ENCODE results near the gene PPP1R9A.

The PPP1R9A gene

DNA sequence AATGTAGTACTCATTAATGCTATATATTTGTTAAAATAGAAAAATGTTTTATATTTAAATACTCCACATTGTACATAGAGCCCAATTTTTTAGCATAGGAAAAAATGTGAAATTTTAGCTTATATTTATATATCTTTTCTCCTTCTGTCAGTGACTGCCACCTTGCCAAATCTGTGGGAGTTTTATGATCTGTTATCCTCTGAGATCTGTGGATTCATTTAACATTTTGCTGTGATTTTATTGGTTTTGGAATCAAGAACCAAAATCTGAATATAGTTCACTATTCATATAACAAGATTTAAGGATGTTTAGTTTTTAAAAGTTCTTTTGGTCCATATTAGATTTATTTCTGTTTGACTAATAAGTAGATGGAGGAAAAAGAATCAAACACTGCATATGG is 127.9 kb downstream of the PPP1R9A start:
- DNase-seq (ENCODE audit: low read depth) = no peak

GRCh38 chr7:95041031-95041430 is 133.6 kb downstream of the PPP1R9A start:
- DNase-seq (ENCODE audit: low read depth) = no peak

- DNase-seq (ENCODE audit: low read depth) = peak; percentile 17
Measured at GRCh38 chr7:95045236-95045923, 138.0 kb downstream of the PPP1R9A start.

GRCh38 chr7:95046494-95047240 is 139.3 kb downstream of the PPP1R9A start:
- no peak for DNase-seq (ENCODE audit: low read depth)

GRCh38 chr7:95047291-95047690 is 139.9 kb downstream of the PPP1R9A start:
- DNase-seq (ENCODE audit: low read depth) = no peak

DNA sequence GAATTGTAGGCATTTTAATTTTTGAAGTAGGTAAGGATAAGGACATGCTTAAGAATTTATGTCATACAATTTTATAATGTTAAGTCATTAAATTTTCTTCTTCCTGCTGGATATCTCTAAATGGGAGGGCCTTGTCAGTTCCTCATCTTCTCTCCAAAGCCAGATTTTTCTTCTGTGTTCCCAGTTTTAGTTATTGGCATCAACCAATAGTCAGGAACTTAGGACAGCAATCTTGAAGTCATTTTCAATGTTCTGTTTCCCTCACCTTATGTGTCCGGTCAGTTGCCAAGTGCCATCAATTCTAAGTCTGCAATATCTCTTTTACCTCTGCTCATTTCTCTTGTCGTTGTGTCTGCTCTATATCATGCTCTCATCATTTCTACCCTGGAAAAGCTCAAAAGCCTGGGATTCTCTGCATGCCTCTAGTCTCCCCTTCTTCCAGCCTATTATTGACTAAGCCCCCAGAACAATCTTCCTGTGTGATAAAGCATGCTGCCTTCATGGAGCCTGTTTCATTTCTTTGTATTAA is 145.2 kb downstream of the PPP1R9A start:
- DNase-seq (ENCODE audit: low read depth) = no peak

DNA sequence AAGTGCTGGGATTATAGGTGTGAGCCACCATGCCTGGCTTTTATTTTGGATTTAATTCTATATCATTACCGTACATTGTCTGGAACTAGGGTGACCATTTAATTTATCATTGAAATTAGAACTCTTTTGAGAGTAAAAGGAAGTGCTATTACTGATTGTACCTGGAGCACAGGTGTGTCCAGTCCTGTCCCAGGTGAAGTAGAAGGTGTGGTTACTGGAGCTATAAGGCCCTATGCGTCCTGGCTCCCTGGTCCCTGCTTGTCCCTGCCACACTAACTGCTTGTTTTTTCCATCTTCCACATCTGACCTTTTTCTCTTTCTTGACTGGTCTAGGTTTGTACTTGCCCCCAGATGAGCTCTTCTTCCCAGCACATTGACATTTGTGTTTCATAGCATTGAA is 147.0 kb downstream of the PPP1R9A start:
- DNase-seq (ENCODE audit: low read depth) = no peak

- DNase-seq (ENCODE audit: low read depth) = no peak
Measured at GRCh38 chr7:95055295-95055694, 147.9 kb downstream of the PPP1R9A start.

- no peak for DNase-seq (ENCODE audit: low read depth)
Measured at GRCh38 chr7:95056107-95056739, 148.8 kb downstream of the PPP1R9A start.

DNA sequence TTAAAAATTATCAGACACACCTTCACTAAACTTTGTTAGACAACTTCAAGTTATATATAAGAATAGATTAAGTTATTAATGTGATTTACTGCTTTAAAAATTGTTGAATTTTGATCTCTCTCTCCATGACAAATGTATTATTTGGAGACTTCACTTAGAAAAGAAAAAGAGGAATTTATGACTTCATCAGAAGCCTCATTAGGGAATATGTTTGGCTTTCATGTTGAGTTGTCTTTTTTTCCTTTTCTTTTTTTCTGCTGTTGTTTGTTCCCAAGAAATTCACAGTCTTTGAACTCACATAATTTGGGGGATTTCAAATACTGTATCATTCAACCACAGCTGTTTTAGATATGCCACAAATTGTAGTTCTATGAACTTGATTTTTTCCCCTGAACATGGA is 149.5 kb downstream of the PPP1R9A start:
- DNase-seq (ENCODE audit: low read depth) = no peak

DNA sequence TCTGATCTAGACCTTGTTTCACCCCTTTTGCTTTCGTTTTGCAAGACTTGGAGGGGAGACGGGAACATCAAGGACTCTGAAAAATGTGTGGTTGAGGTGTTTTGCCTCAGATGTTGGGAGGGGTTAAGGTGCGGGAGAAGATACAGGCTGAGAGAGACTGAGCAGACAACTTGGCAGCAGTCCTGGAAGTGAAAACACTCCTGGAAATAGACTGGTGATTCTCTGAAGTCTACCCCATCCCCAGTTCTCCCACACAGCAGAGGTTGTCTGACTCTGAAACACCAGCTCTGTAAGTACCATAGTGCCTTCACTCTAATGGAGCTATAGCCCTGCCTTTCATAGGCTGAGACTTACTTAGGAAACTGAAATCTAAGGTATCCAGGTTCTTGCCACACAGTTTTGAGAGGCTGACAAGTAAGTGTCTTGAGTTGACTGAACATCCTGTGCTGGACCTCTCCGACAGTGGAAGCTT is 152.5 kb downstream of the PPP1R9A start:
- DNase-seq (ENCODE audit: low read depth) = no peak

DNA sequence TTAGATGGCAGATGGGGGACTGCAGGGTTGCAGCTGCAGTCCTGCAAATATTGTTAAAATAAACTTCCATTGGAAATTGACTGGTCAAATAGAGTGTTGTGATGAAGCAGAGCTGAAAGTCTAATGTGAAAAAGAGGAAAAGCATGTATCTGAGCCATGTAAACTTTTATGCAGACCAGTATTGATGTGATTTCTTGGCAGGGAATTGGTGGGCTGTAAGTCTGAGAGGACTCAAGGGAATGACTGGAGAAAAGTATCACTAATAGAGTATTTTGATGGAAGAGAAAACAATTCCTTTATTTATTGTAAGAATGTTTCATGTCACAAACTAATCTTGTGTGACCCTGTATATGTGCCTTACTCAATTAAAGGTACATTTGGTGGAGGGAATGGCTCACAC is 155.5 kb downstream of the PPP1R9A start:
- DNase-seq (ENCODE audit: low read depth) = no peak

GRCh38 chr7:95066737-95067530 is 159.5 kb downstream of the PPP1R9A start:
- peak; percentile 12 for DNase-seq (ENCODE audit: low read depth)

DNA sequence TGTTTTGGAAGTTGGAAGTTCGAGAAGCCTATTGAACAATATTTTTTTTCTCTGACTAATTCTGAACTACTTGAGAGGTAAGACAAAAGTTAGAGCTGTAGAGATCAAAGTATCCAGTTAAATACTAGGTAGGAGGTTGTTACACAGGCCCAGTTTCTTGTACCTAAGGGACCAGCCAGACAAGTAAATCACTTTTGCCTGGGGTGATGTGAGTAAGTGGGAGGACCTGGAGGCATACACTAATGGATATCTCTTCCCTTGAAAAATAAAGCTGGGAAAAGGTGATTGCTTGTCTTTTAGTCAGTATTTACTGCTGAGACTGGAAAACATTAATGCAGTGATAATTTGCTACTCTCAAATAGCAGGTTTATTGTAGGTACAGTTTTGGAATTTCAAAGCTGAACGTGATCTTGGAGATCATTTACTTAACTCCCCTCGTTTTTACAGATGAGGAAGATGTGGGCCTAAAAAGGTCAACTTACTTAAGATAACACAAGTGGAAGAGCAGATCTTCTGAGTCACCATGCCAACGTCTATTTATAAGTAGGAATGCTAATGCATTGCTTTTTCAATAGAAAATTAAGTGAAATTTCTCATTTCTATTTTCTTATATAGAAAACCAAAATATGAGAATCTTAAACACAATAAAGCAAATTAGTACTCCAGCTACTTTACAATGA is 181.3 kb downstream of the PPP1R9A start:
- no peak for DNase-seq (ENCODE audit: low read depth)

DNA sequence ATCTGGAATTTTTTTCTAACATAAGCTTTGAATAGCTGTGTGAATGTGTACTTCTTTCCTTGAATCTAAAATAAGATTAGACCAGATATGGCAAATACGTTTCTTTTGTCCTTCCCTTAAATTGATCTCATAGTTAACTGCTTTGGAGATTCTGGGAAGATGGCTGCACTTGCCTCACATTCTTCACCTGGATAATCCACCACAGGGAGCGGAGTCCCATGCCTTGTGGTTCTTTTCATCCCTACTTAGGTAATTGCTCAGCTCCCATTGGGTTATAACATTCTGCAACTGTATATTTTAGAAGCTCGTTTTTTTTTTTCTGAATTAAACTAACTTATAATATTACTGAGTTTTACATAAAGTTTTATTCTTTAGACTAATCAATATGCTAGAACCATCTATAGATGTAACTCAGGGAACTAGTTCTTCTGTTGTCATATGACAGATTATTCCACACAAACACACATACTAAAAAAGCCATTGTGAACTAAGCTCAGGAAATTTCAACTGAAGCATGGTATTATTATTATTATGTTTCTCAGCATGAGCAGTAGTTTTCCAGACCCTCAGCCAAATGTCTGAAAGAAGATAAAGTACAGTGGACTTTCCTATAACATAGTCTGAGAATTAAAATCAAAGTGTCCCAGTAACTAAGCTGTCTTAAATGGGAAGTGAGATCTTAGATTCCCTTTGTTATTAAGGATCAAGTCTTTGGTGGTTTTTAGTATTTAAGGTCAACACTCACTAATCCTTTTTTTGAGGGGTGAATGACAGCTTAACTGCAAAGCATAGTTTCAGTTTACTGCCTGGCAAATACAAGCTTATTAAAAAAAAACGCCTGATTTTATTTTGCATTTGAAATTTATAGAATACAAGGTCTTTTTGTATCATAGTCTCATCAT is 182.3 kb downstream of the PPP1R9A start:
- no peak for DNase-seq (ENCODE audit: low read depth)

DNA sequence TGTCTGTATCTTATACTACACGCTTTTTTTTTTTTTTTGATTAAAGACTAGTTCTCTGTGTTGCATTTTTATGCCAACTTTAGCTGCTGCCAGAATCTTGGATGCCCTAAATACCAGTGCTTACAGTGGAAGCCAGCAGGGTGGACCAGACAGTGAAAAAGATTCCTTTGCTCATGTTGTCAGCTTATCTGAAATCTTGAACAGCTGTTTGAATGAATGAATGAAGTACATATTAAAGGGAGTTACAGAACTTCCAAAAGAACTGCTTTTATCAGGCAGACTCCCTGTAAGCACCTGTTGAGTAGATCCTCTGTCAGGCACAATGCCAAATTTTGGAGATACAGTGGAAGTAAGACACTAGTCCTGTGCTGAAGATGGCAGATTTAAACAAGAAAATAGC is 184.9 kb downstream of the PPP1R9A start:
- no peak for DNase-seq (ENCODE audit: low read depth)

DNA sequence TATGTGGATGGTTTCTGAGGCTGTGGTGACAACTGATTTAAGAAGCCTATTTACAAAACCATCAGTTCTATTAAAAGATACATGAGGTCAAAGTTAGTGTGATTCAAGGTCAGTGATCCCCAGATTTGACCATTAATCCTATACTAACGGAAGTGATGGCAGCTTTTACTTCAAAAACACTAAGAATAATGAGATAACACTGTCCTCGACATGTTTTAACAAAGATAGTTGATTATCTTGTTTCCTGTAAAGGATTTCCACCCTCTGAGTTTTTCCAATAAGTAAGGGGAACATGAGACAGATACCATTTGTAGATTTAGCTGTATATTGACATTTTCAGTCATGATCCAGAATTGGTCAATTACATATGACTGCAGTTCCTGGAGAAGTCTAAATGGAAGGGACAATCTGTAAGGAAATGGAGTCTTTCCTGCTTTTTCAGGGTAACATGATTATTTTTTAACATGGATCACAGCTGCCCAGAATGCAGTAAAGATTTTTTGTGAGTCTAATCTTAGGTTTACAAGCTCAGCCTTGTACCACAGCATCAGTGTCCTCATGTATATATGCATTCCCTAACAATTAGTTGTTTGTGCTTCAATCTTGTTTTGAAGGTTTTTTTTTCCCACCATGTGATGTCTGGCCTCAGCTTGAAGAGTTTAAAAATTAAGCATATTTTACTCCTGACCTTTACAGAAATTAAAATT is 188.0 kb downstream of the PPP1R9A start:
- no peak for DNase-seq (ENCODE audit: low read depth)

DNA sequence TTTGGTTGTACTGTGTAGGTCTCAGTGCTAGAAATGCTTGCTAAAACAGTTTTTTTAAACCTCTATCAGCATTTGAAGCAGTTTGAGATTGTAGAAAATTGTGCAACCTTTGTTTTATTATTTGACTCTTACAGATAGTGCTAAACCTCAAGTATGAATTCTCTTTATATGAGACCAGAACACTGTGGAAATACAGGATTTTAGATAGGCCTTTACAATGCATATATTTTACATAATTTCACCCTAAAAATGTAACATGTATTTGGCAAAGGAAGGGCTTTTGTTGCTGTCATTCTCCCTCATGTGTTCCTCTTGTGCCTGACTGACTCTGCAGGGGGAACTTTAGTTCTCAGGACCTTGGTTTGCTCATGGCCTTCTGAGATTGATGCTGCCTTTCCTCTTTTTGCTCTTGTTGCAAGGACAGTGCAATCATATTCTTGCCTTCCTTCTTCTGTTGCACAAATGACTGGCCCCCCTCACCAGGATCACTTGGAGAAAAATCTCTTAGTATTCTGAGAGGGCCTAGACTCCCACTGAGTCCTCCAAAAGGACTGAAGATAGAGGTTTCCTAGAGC is 188.7 kb downstream of the PPP1R9A start:
- no peak for DNase-seq (ENCODE audit: low read depth)

GRCh38 chr7:95097291-95097690 is 189.9 kb downstream of the PPP1R9A start:
- DNase-seq (ENCODE audit: low read depth) = no peak

Measured in stromal cell of bone marrow (primary cell).